Stimulated activated CD8-positive, alpha-beta memory T cell treated with anti-CD3 and anti-CD28 coated beads, Interleukin-15, amount 100 ng/mL, for 24 hours (primary cell): ENCODE data around the gene MBD4.
"Not testable (repeated sequence)": the region's sequence is repeated elsewhere in the genome, so short reads cannot be mapped to it uniquely, and the experiment has no call there.

Experiments
- DNase-seq: peaks from one replicate; pipeline ENCODE4 v3.0.0-alpha.2; 2020; ENCODE audit warnings: low read depth

MBD4 gene

DNA sequence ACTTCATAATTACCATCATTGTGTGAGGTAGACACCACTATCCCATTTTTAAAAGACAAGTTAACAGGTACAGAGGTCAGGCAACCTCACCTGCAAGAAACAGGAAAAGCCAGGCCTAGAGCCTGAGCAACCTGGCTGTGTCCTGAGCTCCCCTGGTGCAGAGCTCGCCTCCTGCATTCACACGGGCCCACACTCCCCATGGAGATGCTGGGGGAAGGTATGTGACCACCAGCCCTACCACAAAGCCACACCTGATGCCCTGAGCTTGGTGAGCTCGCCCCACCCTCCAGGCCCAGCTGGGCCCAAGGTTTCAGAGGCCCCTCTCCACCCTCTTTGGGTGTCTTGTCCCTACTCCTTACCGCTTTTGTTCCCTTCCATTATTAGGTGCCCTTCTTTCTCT lies 10.1 kb downstream of the MBD4 start:
- no peak for DNase-seq

DNA sequence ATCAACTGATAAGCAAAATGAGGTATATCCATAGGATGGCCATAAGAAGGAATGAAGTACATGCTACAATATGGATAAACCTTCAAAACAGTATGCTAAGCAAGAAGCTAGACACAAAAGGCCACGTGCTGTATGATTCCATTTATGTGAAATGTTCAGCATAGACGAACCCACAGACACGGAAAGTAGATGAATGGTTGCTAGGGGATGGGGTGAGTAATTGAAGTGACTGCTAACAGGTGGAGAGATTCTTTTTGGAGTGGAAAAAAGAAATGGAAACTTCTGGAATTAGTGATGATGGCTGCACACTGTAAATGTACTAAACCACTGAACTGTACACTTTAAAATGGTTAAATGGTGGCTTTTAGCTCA lies 10.7 kb downstream of the MBD4 start:
- no peak for DNase-seq

DNA sequence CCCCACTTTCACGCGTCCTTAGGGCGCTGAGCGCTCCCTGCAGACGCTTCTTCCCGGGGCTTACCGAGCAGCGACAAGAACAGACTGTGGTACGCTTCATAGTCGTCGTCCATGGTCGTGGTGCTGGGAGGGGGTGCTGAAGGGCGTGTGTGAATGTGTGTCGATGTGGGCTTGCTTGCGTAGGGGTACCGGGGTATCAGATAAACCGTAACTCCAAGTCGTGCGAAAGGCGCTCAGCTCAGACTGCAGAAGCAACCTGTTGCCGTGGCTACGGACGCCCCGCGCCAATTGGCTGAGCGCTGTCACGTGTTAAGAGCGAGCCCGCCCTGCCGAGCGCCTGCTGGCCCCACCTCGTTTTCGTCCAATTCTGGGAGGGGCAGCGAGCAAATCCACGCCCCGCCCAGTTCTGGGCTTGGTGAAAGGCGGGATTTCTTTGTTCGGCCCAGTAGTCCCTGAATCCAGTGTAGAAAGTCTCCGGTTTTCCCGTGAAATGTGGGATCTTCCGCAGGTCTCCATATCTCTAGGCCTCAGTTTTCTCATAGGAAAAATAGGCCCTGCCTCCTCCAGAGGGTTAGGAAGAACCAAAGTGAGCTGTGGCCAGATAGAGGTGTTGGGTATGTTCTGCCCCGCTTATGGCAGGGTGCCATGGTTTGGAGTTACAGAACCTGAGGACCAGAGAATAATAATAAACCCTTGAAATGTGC lies 11.2 kb downstream of the MBD4 start, which contains the start of gene EFCAB12:
Gene EFCAB12, minus strand, starts transcription at position 261 of the 704 bp plus-strand sequence. Its CDS starts 148 bp downstream, at position 113.
- peak; percentile 68 for DNase-seq

DNA sequence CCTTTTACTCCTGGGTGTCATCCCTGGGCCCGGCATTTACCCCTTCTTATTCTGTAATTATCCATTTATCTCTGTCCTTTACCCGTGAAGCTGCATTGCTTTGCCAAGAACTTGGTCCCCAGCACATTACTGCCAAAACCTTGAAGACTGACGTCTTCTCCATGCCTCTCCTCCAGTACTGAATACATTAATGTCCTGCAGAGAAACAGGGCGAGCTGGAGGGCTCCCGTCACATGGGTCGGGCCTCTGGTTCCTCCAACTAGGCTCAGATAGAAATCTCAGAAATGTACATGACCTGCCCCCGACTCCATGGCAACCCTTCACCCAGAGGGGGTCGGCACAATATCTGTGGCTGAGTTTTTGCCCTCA lies 11.8 kb downstream of the MBD4 start:
- DNase-seq = no peak

DNA sequence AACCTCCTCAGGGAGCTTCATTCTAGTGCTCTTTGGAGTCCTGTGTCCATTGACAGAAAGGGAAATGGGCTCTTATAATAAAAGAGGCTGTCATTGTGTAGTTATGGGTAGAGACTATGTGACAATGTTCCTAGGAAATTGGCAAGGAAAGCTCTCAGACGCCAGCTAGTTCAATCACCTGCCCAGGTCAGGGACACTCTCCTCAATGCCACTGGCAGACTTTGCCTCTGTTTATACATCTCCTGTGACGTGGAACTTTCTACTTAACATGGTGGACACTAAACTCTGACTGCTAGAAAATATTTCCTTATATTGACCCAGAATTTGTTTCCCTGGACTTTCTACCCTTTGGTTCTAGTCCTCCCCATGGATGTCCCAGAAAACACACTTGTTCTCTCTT lies 14.1 kb downstream of the MBD4 start:
- no peak for DNase-seq

DNA sequence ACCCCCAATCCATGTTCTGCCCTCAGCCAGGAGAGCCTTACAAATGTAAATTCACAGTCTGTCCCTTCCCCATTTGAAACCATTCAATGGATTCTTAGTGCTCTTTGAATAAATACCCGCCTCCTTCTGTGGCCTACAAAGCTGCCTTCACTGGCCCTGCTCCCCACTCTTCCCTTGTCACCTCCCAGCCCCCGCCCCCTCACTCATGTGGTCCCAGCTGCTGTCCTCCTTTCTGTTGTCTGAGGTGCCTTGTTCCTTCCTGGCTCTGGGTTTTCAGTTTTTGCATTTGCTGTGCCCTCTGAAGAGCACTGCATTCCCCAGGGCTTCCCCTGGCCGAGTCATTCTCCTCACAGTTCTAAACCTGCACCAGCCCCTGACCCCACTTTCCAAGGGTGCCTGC lies 14.5 kb downstream of the MBD4 start:
- no peak for DNase-seq

DNA sequence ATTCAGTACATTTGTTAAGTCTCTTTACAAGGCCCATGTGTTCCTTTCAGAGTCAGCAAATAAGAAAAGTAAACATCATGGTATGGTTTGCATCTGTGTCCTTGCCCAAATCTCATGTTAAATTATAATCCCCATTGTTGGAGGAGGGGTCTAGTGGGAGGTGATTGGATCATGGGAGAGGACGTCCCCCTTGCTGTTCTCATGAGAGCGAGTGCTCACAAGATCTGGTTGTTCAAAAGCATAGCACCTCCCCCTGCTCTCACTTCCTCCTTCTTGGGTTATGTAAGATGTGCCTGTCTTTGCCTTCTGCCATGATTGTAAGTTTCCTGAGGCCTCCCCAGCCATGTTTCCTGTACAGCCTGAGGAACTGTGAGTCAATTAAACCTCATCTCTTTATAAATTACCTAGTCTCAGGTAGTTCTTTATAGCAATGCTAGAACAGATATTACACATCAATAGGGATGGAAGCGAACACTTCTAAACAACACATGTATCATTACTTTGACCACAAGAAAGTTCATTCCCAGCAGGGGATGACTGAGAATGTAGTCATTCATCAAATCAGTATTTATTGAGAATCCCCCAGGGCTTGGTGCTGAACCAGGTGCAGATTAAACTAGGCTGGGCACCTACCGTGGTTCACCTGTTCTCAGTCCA lies 15.4 kb downstream of the MBD4 start:
- no peak for DNase-seq

DNA sequence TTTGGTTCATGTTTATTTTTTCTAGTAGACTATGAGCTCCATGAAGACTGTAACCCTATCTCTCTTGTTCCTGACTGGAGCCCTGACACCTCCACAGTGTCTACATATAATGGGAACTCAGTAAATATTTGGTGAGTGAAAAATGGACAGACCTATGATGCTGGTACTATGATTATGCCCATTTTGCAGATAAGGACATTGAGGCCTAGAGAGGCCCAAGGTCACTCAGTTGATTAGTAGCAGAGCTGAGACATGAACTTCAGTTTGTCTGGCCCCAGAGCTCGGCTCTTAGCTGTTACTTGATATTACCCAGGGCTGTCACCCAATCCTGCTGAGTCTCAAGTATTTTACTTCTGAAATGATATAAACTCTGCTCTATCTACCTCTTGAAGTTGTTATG lies 16.9 kb downstream of the MBD4 start:
- no peak for DNase-seq

DNA sequence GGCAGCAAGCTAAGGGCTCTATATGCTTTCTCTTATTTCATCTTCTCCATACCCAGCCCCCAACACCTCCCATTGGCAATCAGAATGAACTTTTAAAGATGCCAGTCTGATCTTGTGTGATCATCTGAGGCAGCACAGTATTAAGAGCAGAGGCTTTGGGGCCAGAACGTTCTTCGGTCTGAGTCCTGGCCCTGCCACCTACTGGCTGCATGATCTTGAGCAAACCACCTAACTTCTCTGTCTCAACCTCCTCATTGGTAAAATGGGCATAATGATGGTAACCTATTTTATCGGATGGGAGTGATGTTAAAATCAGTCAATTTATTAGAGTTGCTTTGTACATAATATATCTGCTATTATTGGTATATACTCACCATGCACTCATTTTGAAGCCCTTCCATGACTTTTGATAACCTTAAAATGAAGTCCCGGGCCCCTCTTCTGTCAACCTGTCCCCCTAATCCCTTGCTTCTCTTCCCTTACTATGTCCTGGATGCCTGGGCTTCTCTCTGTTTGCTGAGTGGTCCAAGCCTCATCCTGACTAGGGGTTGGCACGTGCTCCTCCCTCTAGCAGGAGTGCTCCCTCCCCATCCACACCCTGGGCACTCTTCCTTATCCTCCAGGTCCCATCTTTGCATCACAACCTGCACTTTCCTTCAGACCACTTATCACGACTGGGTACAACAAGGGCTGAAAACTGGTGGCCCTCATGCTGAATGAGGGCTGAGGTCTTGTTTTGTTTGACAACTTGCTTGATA lies 17.6 kb downstream of the MBD4 start:
- DNase-seq = no peak

DNA sequence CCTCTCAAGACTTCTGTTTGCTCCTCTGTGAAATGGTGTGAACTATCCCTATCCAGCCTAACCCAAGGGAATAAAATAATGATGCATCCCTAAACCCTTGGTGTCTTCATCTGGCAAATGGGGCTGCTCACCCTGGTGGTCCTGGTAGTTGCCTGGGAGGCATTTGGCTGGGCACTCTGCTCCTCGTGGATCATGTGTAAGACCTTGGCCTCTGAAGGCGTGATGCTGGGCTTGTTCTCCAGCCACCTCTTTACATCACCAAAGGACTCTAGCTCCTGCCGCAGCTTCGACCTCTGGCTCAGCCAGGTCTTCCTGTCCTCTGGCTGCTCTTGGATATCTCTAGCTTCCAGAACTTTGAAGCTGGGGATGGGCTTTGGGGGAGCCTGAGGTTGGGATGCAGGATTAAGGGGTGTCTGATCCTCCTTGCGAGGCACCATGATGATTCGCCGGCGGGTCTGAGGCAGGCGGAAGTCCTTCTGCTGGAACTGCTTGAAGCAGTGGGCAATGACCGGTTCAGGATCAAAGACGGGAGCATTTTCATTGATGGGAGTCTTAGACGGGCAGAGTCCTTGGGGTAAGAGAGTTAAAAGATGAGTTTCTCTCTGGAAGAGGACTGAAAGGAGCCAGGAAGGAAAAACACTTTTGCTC lies 18.4 kb downstream of the MBD4 start:
- no peak for DNase-seq

DNA sequence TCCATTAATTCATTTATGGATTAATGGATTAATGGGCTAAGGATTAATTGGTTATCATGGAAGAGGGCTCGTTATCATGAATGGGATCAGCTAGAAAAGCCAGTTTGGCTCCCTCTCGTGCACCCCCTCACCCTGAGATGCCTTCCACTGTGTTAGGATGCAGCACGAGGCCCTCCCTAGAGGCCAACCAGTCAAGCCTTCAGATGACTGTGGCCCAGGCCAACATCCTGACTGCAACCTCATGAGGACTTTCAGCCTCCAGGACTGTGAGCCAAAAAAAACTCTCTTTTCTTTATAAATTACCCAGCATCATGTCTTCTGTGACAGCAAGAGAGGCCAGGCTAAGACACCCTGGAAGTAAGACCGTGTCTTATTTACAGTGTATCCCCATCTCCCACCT lies 20.3 kb downstream of the MBD4 start:
- DNase-seq = no peak

DNA sequence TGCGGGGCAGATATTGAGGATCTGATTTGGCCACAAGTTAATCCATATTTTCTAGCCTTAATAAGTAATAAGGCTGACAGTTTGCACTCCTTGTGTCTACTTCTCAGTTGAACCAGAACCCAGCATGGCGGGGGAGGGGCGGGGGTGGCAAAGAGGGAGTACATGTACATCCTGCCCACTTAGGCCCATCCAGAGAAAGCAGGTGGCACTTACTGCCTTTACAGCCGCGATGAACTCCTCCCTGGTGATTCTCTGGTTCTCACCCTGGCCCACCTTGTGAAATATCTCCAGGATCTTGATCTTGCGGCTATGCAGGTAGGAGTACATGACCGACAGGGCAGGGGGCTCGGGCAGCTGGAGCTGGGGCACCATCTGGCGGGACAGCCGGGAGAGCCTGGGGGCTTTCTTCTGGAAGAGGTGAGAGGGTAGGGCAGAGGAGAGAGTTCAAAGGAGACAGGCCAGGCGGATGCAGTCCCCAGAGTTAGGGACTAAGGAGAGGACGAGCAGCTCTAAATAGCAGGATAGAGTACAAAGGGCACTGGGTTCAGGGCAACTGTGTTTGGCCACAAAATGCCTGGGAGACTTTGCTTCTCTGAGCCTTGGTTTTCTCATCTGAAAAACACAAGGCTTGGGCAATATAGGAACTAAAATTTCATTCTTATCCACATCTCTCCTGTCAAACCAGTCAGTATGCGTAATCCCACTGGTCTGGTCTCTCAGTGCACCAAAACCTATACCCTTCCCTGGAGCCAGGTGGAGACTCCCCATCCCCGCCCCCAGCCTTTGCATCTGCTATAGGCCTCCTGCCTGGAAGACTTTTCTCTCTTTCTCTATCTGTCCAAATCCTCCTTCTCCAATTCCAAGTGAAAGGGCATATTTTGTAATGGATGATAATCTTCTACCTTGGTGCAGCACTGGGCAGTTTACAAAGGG lies 21.4 kb downstream of the MBD4 start:
- DNase-seq = no peak

DNA sequence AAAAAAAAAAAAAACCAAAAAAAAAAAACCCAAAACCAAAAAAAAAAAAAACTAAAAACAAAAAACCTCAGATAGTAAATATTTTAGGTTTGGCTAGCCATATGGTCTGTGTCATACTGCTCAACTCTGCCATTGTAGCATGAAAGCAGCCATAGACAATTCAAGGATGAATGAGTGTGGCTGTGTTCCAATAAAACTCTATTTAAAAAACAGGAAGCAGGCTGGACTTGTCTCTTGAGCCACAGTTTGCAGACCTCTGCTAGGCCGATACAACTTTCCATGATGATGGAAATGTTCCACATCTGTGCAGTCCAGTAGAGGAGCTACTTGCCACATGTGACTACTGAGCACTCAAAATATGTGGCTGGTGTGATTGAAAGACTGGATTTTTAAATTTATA lies 22.4 kb downstream of the MBD4 start:
- DNase-seq = no peak

DNA sequence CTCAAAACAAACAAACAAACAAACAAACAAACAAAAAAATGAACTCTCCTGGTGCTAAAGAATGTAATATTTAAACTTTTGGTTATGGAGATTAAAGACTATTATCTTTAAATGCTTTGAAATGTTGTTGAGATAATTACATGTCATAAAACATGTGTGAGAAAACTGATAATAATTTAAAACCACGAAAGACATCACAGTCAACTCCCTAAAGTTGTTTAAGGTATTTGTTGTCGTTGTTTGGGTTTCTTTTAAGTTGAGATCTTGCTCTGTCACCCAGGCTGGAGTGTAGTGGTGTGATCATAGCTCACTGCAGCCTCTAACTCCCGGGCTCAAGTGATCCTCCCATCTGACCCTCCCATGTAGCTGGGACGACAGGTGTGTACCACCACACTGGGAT lies 23.3 kb downstream of the MBD4 start:
- DNase-seq = no peak

DNA sequence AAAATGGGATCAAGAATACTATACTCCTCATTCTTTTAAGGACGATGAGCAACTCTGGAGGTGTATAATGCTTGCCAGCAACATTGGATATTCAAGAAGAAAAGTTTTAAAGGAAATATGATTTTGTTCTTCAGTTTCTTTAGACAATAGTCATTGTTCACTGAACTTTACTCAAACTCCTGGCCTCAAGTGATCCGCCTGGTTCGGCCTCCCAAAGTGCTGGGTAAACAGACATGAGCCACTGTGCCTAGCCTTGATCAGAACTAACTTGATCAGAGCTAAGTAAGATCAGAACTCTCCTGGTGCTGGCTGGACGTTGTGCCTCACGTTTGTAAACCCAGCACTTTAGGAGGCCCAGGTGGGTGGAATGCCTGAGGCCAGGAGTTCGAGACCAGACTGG lies 23.9 kb downstream of the MBD4 start:
- no peak for DNase-seq

DNA sequence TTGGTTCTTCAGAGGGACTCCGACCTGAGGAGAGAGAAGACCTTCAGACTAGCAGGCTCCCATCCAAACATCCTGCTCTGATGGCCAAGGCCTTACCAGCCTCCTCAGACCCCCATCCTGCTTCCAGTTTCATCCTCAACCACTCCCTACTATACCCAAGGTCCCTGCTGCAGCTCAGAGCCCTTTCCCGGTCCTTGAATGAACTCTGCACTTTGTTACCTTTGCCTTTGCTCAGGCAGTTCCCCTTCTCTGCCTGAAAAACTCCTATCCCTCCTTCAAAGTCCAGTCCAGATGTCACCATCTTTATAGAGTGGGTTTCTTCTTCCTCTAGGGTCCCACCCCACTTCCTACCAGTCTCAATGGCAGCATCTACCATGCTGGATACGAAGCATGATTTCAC lies 24.4 kb downstream of the MBD4 start:
- DNase-seq = no peak

DNA sequence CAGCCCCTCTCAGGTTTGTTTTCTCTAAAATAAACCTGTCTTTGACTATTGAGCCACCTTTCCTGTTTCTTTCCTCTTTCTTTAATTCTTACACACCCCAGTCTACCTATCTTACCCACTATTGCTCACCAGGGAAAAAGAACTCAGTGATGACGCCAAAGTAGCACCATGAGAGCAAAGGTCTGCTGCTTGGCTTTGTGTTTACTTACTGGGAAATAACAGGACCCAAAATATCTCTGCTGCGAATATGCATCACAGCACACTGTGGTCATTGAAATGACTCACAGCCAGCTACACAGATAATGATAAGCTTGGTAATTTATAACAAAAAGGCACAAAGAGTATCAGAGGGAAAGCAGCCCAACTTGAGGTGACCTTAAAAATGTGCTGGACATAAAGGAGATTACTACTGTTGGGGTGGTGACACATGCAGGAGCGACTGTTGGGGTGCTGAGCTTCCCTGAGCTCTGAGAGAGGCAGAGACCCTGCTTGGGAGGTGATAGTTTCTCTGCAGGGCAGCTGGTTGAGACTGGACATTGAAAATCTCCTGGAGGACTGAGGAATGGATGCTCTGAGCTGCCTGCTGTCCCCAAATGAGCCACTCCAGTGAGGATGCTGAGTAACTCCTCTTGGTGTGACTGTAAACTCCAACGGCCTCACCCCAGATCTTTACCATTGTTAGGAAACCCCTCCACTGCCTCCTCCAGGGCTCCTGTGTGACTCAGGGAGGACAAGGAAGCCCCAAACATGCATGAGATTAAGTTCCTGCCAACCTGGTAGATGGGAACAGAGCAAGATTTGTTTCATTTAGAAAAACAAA lies 25.9 kb downstream of the MBD4 start:
- no peak for DNase-seq

DNA sequence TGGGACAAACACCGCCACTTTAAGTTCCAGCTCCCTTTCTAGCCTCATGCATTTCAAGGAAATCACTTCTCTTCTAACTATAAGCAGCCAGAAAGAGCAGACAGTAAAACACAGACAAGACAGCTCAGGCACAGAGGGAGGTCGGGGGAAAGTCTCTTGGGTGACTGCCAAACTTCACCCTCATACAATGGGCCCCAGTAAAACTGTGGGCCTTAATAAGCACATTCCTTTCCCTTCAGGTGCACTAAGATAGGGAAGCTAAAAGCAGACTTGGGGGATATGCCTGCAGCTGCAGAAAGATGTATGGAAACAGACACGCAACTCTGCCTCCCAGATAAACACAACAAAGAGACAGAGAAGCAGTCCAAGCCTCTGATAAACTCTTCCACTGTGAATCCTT lies 26.5 kb downstream of the MBD4 start:
- not testable (repeated sequence) for DNase-seq

DNA sequence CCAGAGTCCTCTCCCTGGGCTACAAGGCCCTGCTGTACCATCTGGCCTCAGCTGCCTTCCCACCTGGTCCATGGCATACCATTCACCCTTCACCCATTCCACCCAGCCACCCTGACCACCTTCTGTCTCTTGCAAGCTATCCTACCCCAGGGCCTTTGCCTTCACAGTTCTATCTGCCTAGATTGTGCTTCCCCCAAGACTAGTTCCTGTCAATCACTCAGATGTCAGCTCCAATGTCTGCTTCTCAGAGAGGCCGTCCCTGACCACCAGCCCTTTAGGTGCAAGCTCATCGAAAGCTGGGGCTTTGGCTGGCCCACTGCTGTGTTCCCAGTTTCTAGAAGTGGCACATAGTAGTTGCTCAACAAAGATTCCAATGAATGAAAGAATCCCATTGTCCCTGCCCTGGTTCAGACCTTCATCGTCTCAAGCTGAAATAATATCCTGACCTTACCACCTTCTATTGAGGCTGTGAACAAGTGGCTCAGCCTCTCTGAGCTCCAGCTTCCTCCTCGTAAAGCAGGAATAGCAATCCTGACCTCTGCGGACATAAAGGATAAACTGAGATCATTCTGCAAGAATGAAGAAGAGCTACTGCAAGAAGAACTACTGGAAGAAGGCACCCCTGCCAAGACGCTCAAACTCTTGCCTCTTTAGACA lies 27.1 kb downstream of the MBD4 start:
- DNase-seq = no peak

DNA sequence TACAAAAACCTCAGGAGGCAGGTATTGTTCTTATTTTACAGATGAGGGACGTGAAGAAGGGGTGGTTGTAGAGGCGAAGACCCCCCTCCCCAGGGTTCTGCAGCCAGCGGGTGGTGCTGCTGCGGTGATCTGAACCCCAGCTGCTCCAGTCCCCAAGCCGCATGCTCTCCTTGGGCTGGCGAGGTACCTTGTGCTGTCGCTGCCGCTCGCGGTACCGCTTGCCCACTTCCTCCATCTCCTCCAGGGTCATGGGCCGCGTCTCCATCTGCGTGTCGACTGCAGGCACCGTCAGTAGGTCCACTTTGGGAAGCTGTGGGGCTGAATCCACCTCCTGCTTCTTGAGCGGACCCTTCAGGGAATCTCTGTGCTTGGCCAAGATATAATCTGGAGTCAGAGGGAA lies 28.8 kb downstream of the MBD4 start:
- no peak for DNase-seq
